GM12865 (cell line): Measurements from ENCODE around the gene NPAS4.

Experiments used
- DNase-seq: peaks from one replicate; pipeline ENCODE4 v3.0.0; 2010; ENCODE audit warnings: low read depth
- H3K4me3 ChIP-seq: 2 replicates; pipeline ENCODE4 v1.5.1; 2011; ENCODE audit warnings: mild to moderate bottlenecking, low read depth, low read length, control low read depth
- CTCF ChIP-seq: IDR thresholded peaks from 2 replicates; pipeline ENCODE4 v1.5.1; 2011; ENCODE audit warnings: low read length, control low read depth, low read depth, inconsistent platforms; ENCODE audit not compliant: insufficient read depth; ENCODE audit errors: missing control alignments

The NPAS4 gene

GRCh38 chr11:66466225-66467033, 45.6 kb downstream of the NPAS4 start, which contains the start of gene PELI3:
PELI3 (plus strand) TSS chr11:66466905; CDS start chr11:66468129, 1,224 bp downstream.
- TF ChIP-seq CTCF, result no peak
- DNase-seq, result peak; percentile 93
- peak within 1 kb of the TSS; percentile 70 for H3K4me3 ChIP-seq

DNA sequence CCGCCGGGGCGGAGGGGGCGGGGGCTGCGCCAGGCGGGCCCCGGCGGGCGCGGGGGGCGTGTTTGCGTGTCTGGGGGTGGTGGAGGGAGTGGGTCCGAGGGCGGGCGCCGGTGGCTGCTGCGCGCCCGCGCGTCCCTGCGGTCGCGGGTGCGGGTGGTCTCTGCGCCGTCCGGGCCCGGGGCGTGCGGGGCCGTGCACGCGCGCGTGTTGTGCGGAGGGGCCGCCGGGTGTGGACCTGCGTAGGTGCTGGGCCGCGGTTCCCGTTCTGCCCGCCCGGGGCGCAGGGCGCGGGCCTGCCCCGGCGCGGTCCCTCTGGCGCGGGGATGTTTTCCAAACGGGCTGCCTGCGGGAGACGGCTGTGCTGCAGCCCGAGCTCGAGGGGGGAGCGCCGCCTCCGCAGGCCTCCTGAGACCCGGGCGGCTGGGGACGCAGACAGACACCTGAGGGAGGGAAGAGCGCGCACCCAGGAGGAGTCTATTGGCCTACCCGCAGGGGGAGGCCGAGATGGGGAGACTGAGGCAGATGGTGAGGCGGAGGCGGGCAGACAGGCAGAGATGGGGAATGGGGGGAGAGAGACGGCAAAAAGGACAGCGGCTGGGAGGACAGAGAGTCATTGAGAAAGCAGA, 46.3 kb downstream of the NPAS4 start:
- TF ChIP-seq CTCF, result peak; percentile 37
- peak overlapping the region; percentile 50 for H3K4me3 ChIP-seq
- peak; percentile 28 for DNase-seq

DNA sequence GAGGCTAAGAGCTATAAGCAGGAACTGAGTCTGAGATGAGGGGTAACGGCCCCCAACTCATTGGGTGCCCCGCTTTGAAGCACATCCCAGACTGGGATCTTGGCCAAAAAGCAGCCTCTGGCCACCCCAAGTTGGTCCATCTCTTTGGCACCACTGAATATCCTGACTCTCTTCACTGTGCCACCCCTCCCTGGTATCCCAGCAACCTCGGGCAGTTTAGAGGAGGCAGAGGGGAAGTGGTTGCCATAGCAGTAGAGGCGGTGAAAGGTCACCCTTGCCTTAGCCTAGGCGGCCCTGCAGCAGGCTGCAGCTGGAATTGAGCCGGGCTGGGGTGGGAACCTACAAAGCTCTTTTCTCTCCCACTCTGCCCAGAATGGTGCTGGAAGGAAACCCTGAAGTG, 46.9 kb downstream of the NPAS4 start:
- DNase-seq, result no peak
- H3K4me3 ChIP-seq, result no peak overlapping the region; the same call in 1 of the 2 replicates
- no peak for TF ChIP-seq CTCF

DNA sequence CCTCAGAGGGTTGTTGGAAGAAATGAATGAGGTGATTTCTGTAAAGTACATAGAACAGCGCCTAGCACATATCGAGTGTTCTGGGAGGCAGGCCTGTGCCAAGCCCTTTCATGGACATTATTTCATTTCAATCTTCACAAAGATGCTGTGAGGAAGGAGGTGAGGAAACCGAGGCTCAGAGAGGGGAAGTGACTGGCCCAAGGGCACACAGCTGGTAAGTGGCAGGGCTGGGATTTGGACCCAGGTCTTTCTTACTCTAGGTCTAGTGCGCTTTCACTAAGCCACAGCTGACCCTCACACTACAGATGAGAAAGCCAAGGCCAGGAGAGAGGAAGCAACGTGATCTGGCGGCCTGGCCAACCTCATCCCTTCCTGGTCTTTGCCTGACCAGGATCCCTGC, 47.9 kb downstream of the NPAS4 start:
- no peak for DNase-seq
- H3K4me3 ChIP-seq, result no peak overlapping the region
- no peak for TF ChIP-seq CTCF

- no peak for TF ChIP-seq CTCF
- H3K4me3 ChIP-seq, result no peak overlapping the region
- DNase-seq, result no peak
Measured at GRCh38 chr11:66469441-66469840, 48.6 kb downstream of the NPAS4 start.

DNA sequence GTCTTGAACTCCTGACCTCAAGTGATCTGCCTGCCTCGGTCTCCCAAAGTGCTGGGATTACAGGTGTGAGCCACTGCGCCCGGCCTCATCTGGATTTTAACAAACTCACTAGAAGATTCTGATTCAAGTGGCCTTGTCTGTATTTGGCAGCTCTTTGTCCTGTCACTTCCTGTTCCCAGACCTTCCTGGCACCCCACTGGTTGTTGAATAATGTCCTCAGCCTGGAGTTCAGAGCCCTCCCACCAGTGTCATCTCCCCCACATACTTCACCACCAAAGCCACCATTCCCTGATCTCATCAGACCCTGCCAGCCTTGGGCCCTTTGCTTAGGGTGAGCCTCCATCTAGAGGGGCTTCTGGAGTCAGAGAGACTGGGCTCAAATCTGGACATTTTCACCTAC, 49.2 kb downstream of the NPAS4 start:
- no peak for DNase-seq

More for the DNA sequence above, 49.2 kb downstream of the NPAS4 start:
- H3K4me3 ChIP-seq, result no peak overlapping the region
- TF ChIP-seq CTCF, result no peak
